ENCODE measurements around the gene CBX3. TPM values are rescaled to one million over a fixed set of nuclear protein-coding genes. Genes with fewer than 3 reads are reported as not detected.
"Not testable (repeated sequence)": the region's sequence is repeated elsewhere in the genome, so short reads cannot be mapped to it uniquely, and the experiment has no call there.

Gene CBX3
- total and polyA plus RNA-seq, 4 donors: 26.9 to 53.3 (median 33.0) TPM

DNA sequence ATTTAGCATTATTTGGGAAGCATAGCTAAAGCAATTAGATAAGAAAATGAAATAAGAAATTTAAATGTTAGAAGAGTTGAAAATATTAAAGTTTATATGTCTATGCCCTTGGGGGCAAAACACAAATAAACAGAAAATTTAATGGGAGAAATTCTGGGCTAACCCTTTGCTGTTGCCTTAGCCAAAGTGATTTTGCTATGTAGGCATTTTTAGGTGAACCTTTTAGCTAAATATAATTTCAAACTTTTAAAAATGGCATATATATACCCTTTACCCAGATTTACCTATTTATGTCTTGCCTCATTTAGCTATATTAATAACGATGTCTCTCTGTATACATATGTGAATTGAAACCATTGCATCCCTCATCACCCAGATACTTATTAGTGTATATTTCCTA is 29.5 kb upstream of the CBX3 start:
- 94% methylated on average over 1 of the region's 1 CpG for WGBS

DNA sequence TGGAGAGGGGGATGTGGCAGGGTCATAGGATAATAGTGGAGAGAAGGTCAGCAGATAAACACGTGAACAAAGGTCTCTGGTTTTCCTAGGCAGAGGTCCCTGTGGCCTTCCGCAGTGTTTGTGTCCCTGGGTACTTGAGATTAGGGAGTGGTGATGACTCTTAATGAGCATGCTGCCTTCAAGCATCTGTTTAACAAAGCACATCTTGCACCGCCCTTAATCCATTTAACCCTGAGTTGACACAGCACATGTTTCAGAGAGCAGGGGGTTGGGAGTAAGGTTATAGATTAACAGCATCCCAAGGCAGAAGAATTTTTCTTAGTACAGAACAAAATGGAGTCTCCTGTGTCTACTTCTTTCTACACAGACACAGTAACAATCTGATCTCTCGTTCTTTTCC is 25.6 kb upstream of the CBX3 start:
- not testable (repeated sequence) for H3K4me3 ChIP-seq (ENCODE audit: low read depth in 1 of 3, low read length in 3 of 3); DNase-seq (ENCODE audit: low spot score); H3K9ac ChIP-seq (ENCODE audit: low read depth in 1 of 2, low read length in 2 of 2); H3K9me3 ChIP-seq (ENCODE audit: control insufficient read depth in 4 of 4, low read length in 3 of 4); H3K27me3 ChIP-seq (ENCODE audit: control insufficient read depth in 4 of 4, insufficient read depth in 4 of 4, low read length in 3 of 4); H3K4me1 ChIP-seq (ENCODE audit: control insufficient read depth in 4 of 4, insufficient read depth in 4 of 4, low read length in 3 of 4); H3K36me3 ChIP-seq (ENCODE audit: control insufficient read depth in 4 of 4, insufficient read depth in 3 of 4, low read depth in 1 of 4, low read length in 3 of 4); H3K27ac ChIP-seq (ENCODE audit: low read depth in 1 of 2, low read length in 2 of 2)
- WGBS: 81% methylated on average over 2 of the region's 4 CpGs

More for the DNA sequence above, 29.5 kb upstream of the CBX3 start:
- peaks cover 0 to 4% (median 1%) of the 10 kb centered on the region in 4 donors for H3K4me1 ChIP-seq (ENCODE audit: control insufficient read depth in 4 of 4, insufficient read depth in 4 of 4, low read length in 3 of 4)
- H3K4me3 ChIP-seq (ENCODE audit: low read depth in 1 of 3, low read length in 3 of 3): no peak overlapping the region
- no peak overlapping the region for H3K9ac ChIP-seq (ENCODE audit: low read depth in 1 of 2, low read length in 2 of 2)
- no peak for DNase-seq (ENCODE audit: low spot score)
- no peaks in the 10 kb centered on the region for H3K36me3 ChIP-seq (ENCODE audit: control insufficient read depth in 4 of 4, insufficient read depth in 3 of 4, low read depth in 1 of 4, low read length in 3 of 4)
- TF ChIP-seq, protein P1, sequence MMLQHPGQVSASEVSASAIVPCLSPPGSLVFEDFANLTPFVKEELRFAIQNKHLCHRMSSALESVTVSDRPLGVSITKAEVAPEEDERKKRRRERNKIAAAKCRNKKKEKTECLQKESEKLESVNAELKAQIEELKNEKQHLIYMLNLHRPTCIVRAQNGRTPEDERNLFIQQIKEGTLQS (IDR thresholded peaks at IDR 0.05): no peak
- no peak for TF ChIP-seq FOXA1 (IDR thresholded peaks at IDR 0.05)
- TF ChIP-seq NR2F2 (IDR thresholded peaks at IDR 0.05): no peak
- TF ChIP-seq JUND (IDR thresholded peaks at IDR 0.05): no peak
- TF ChIP-seq YY1 (IDR thresholded peaks at IDR 0.05): no peak
- TF ChIP-seq, protein P2, sequence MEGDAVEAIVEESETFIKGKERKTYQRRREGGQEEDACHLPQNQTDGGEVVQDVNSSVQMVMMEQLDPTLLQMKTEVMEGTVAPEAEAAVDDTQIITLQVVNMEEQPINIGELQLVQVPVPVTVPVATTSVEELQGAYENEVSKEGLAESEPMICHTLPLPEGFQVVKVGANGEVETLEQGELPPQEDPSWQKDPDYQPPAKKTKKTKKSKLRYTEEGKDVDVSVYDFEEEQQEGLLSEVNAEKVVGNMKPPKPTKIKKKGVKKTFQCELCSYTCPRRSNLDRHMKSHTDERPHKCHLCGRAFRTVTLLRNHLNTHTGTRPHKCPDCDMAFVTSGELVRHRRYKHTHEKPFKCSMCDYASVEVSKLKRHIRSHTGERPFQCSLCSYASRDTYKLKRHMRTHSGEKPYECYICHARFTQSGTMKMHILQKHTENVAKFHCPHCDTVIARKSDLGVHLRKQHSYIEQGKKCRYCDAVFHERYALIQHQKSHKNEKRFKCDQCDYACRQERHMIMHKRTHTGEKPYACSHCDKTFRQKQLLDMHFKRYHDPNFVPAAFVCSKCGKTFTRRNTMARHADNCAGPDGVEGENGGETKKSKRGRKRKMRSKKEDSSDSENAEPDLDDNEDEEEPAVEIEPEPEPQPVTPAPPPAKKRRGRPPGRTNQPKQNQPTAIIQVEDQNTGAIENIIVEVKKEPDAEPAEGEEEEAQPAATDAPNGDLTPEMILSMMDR (IDR thresholded peaks at IDR 0.05; ENCODE audit: low read depth, low read length, missing input control): no peak
- no peaks in the 10 kb centered on the region for H3K9me3 ChIP-seq (ENCODE audit: control insufficient read depth in 4 of 4, low read length in 3 of 4)
- no peak overlapping the region for H3K27ac ChIP-seq (ENCODE audit: low read depth in 1 of 2, low read length in 2 of 2)
- H3K27me3 ChIP-seq (ENCODE audit: control insufficient read depth in 4 of 4, insufficient read depth in 4 of 4, low read length in 3 of 4): no peaks in the 10 kb centered on the region

DNA sequence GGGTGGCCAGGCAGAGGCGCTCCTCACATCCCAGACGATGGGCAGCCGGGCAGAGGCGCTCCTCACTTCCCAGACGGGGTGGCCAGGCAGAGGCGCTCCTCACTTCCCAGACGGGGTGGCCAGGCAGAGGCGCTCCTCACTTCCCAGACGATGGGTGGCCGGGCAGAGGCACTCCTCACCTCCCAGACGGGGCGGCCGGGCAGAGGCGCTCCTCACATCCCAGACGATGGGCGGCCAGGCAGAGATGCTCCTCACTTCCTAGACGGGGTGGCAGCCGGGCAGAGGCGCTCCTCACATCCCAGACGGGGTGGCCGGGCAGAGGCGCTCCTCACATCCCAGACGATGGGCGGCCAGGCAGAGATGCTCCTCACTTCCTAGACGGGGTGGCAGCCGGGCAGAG is 24.8 kb upstream of the CBX3 start:
- H3K9me3 ChIP-seq (ENCODE audit: control insufficient read depth in 4 of 4, low read length in 3 of 4); H3K9ac ChIP-seq (ENCODE audit: low read depth in 1 of 2, low read length in 2 of 2); H3K27ac ChIP-seq (ENCODE audit: low read depth in 1 of 2, low read length in 2 of 2); DNase-seq (ENCODE audit: low spot score); H3K4me3 ChIP-seq (ENCODE audit: low read depth in 1 of 3, low read length in 3 of 3); H3K27me3 ChIP-seq (ENCODE audit: control insufficient read depth in 4 of 4, insufficient read depth in 4 of 4, low read length in 3 of 4); H3K36me3 ChIP-seq (ENCODE audit: control insufficient read depth in 4 of 4, insufficient read depth in 3 of 4, low read depth in 1 of 4, low read length in 3 of 4); H3K4me1 ChIP-seq (ENCODE audit: control insufficient read depth in 4 of 4, insufficient read depth in 4 of 4, low read length in 3 of 4): not testable (repeated sequence)
- 97% methylated on average over 19 of the region's 26 CpGs for WGBS

DNA sequence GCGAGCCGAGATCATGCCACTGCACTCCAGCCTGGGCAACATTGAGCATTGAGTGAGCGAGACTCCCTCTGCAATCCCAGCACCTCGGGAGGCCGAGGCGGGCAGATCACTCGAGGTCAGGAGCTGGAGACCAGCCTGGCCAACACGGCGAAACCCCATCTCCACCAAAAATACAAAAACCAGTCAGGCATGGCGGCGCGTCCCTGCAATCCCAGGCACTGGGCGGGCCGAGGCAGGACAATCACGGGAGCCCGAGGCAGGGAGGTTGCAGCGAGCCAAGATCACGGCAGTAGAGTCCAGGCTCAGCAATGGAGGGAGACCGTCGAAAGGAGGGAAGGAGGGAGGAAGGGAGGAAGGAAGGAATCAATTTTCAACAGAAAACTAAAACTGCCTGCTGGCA is 24.3 kb upstream of the CBX3 start:
- H3K9me3 ChIP-seq (ENCODE audit: control insufficient read depth in 4 of 4, low read length in 3 of 4); H3K27me3 ChIP-seq (ENCODE audit: control insufficient read depth in 4 of 4, insufficient read depth in 4 of 4, low read length in 3 of 4); H3K4me3 ChIP-seq (ENCODE audit: low read depth in 1 of 3, low read length in 3 of 3); H3K9ac ChIP-seq (ENCODE audit: low read depth in 1 of 2, low read length in 2 of 2); DNase-seq (ENCODE audit: low spot score); H3K27ac ChIP-seq (ENCODE audit: low read depth in 1 of 2, low read length in 2 of 2); H3K36me3 ChIP-seq (ENCODE audit: control insufficient read depth in 4 of 4, insufficient read depth in 3 of 4, low read depth in 1 of 4, low read length in 3 of 4); H3K4me1 ChIP-seq (ENCODE audit: control insufficient read depth in 4 of 4, insufficient read depth in 4 of 4, low read length in 3 of 4): not testable (repeated sequence)
- 97% methylated on average over 20 of the region's 20 CpGs for WGBS

DNA sequence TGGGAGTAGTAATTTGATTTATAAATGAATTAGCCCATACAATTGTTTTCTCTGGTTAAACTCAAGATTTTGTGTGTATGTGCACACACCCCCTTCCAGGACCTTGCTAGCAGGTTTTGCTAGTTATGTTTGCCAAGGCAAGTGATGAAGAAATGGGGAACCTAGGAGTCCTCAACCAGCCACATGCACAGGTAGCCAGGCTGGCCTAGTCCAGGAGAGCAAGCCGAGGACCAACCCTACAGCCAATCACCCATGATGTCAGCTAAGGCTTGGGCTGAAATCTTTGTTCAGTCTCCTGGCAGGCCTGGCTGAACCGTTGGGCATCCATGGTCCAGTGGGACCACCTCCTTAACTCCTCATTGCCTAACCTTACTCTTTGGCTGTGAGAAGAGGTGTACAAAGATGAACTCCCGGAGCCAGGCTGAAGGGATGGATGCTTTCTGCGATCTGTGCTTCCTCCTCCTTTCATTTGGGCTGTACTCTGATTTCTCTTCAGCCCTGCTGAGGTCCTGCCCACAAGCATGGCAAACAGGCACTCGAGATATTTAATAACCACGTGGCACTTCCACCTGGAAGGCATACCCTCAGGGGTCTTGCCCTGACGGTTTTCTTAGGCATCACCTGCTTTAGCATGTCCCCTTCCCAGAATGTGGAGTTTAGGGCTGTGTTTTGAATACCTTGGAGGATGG is 23.1 kb upstream of the CBX3 start:
- WGBS: 86% methylated on average over 7 of the region's 7 CpGs
- Histone ChIP-seq H3K4me3 (ENCODE audit: low read depth in 1 of 3, low read length in 3 of 3) (no peak overlapping the region), H3K9ac (ENCODE audit: low read depth in 1 of 2, low read length in 2 of 2) (no peak overlapping the region), H3K4me1 (ENCODE audit: control insufficient read depth in 4 of 4, insufficient read depth in 4 of 4, low read length in 3 of 4) (peaks cover 0 to 7% (median 0%) of the 10 kb centered on the region in 4 donors), H3K27ac (ENCODE audit: low read depth in 1 of 2, low read length in 2 of 2) (no peak overlapping the region), H3K27me3 (ENCODE audit: control insufficient read depth in 4 of 4, insufficient read depth in 4 of 4, low read length in 3 of 4) (no peaks in the 10 kb centered on the region), H3K9me3 (ENCODE audit: control insufficient read depth in 4 of 4, low read length in 3 of 4) (no peaks in the 10 kb centered on the region), H3K36me3 (ENCODE audit: control insufficient read depth in 4 of 4, insufficient read depth in 3 of 4, low read depth in 1 of 4, low read length in 3 of 4) (no peaks in the 10 kb centered on the region)
- DNase-seq (ENCODE audit: low spot score): no peak
- TF ChIP-seq TAF1 (conservative IDR thresholded peaks at IDR 0.05) (no peak), FOXA2 (IDR thresholded peaks at IDR 0.05) (no peak), RAD21 (IDR thresholded peaks at IDR 0.05) (no peak), HNF4G (IDR thresholded peaks at IDR 0.05) (no peak), EGR1 (IDR thresholded peaks at IDR 0.05; ENCODE audit: low read depth in 2 of 2) (no peak)
- TF ChIP-seq, protein P1 (IDR thresholded peaks at IDR 0.05): no peak
- TF ChIP-seq, protein P3, sequence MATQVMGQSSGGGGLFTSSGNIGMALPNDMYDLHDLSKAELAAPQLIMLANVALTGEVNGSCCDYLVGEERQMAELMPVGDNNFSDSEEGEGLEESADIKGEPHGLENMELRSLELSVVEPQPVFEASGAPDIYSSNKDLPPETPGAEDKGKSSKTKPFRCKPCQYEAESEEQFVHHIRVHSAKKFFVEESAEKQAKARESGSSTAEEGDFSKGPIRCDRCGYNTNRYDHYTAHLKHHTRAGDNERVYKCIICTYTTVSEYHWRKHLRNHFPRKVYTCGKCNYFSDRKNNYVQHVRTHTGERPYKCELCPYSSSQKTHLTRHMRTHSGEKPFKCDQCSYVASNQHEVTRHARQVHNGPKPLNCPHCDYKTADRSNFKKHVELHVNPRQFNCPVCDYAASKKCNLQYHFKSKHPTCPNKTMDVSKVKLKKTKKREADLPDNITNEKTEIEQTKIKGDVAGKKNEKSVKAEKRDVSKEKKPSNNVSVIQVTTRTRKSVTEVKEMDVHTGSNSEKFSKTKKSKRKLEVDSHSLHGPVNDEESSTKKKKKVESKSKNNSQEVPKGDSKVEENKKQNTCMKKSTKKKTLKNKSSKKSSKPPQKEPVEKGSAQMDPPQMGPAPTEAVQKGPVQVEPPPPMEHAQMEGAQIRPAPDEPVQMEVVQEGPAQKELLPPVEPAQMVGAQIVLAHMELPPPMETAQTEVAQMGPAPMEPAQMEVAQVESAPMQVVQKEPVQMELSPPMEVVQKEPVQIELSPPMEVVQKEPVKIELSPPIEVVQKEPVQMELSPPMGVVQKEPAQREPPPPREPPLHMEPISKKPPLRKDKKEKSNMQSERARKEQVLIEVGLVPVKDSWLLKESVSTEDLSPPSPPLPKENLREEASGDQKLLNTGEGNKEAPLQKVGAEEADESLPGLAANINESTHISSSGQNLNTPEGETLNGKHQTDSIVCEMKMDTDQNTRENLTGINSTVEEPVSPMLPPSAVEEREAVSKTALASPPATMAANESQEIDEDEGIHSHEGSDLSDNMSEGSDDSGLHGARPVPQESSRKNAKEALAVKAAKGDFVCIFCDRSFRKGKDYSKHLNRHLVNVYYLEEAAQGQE (IDR thresholded peaks at IDR 0.05): no peak
